Caco-2 (cell line): ENCODE results near the gene PBX1. TPM values are rescaled to one million over a fixed set of nuclear protein-coding genes. Genes with fewer than 3 reads are reported as not detected.

Source experiments
- BruUV-seq: library from RNA; stranded (reverse); fragments of 400-500 nt; replicated peaks from 2 replicates; lab custom pipeline; 2021; lab: Mats Ljungman, UMichigan
- CTCF ChIA-PET: fragments of 300-600 bp; sonication (Branson Sonifier 250); formaldehyde crosslinking; loops from one replicate; lab custom pipeline; 2022; ENCODE audit warnings: antibody characterized with exemption; lab: Charles Lee
- POLR2A ChIA-PET: fragments of 300-600 bp; sonication (Branson Sonifier 250); formaldehyde crosslinking; loops from one replicate; lab custom pipeline; 2022; ENCODE audit warnings: antibody characterized with exemption; lab: Charles Lee
- DNase-seq, 2 experiments: peaks; one replicate each; pipeline versions ENCODE4 v3.0.0 to v3.0.0-alpha.2; 2020 to 2022
- H3K27me3 ChIP-seq: replicated peaks from 2 replicates; pipeline ENCODE4 v1.6.0; 2011; ENCODE audit warnings: low read length; ENCODE audit not compliant: control insufficient read depth, insufficient read depth
- H3K36me3 ChIP-seq: 2 replicates; pipeline ENCODE4 v1.5.1; 2011; ENCODE audit warnings: low read length; ENCODE audit not compliant: control insufficient read depth, insufficient read depth
- H3K4me1 ChIP-seq: fragments of 250-450 bp; sonication (Bioruptor Pico); 2 replicates; pipeline ENCODE4 v1.5.1; 2020; ENCODE audit warnings: mild to moderate bottlenecking
- H3K4me3 ChIP-seq: 2 replicates; pipeline ENCODE4 v1.5.1; 2011; ENCODE audit warnings: low read depth, mild to moderate bottlenecking, control low read depth, low read length
- H3K9me3 ChIP-seq: fragments of 250-450 bp; sonication (Bioruptor Pico); 2 replicates; pipeline ENCODE4 v1.5.1; 2020; ENCODE audit warnings: mild to moderate bottlenecking, moderate library complexity
- H3K27ac Mint-ChIP-seq: one replicate; pipeline ENCODE4 v1.8.0; 2022; ENCODE audit warnings: mixed read lengths; ENCODE audit not compliant: unreplicated experiment
- H3K27me3 Mint-ChIP-seq: one replicate; pipeline ENCODE4 v1.8.0; 2022; ENCODE audit warnings: mixed read lengths; ENCODE audit not compliant: insufficient read depth, unreplicated experiment
- H3K36me3 Mint-ChIP-seq: one replicate; pipeline ENCODE4 v1.8.0; 2022; ENCODE audit warnings: mild to moderate bottlenecking, mixed read lengths; ENCODE audit not compliant: insufficient read depth, unreplicated experiment
- H3K4me1 Mint-ChIP-seq: one replicate; pipeline ENCODE4 v1.8.0; 2022; ENCODE audit warnings: low read depth, mixed read lengths; ENCODE audit not compliant: unreplicated experiment
- H3K4me3 Mint-ChIP-seq: one replicate; pipeline ENCODE4 v1.8.0; 2022; ENCODE audit warnings: mild to moderate bottlenecking, moderate library complexity, mixed read lengths; ENCODE audit not compliant: unreplicated experiment
- H3K9me3 Mint-ChIP-seq: one replicate; pipeline ENCODE4 v1.8.0; 2022; ENCODE audit warnings: mixed read lengths; ENCODE audit not compliant: unreplicated experiment
- intact Hi-C: fragments of 100-400 bp; cut with micrococcal nuclease; formaldehyde crosslinking; loops from one replicate; pipeline ENCODE4 v1.10.0; 2022; ENCODE audit not compliant: unreplicated experiment
- total RNA-seq: library from RNA; stranded (reverse); gene quantifications from 2 replicates; pipeline ENCODE4 v1.2.3, GENCODE V29; 2022
- TF ChIP-seq, protein P1 (sequence below), 2 experiments: fragments of 200-600 bp in 1 of 2; IDR thresholded peaks; 1 replicate in 1 of 2; 2 replicates in 1 of 2; pipeline versions ENCODE4 v1.5.1 to v1.8.0; 2011 to 2022; ENCODE audit warnings: antibody characterized with exemption in 1 of 2, control low read depth in 1 of 2, inconsistent platforms in 1 of 2, low read depth in 1 of 2, low read length in 1 of 2, mild to moderate bottlenecking in 1 of 2, moderate library complexity in 1 of 2; ENCODE audit not compliant: insufficient read depth in 1 of 2, severe bottlenecking in 1 of 2, unreplicated experiment in 1 of 2

Gene PBX1
- total RNA-seq, 1 experiment from 2014 or later, result 103 TPM

GRCh38 chr1:164670026-164670425 lies 111.0 kb downstream of the PBX1 start:
- peaks cover 13% of the 10 kb centered on the region for H3K9me3 ChIP-seq
- Mint-ChIP-seq H3K4me1 (peaks cover 42% of the 10 kb centered on the region), H3K36me3 (peaks cover 19% of the 10 kb centered on the region), H3K27me3 (no peaks in the 10 kb centered on the region), H3K27ac (peak overlapping the region; percentile 70), H3K4me3 (no peak overlapping the region), H3K9me3 (peaks cover 11% of the 10 kb centered on the region)
- ChIA-PET POLR2A (no interaction called here), CTCF (no interaction called here)
- no peaks in the 10 kb centered on the region for H3K36me3 ChIP-seq
- BruUV-seq, result no TSS peak
- no peak overlapping the region for H3K4me3 ChIP-seq
- DNase-seq, result no peak
- intact Hi-C loops, result no loop called here
- TF ChIP-seq, protein P1, sequence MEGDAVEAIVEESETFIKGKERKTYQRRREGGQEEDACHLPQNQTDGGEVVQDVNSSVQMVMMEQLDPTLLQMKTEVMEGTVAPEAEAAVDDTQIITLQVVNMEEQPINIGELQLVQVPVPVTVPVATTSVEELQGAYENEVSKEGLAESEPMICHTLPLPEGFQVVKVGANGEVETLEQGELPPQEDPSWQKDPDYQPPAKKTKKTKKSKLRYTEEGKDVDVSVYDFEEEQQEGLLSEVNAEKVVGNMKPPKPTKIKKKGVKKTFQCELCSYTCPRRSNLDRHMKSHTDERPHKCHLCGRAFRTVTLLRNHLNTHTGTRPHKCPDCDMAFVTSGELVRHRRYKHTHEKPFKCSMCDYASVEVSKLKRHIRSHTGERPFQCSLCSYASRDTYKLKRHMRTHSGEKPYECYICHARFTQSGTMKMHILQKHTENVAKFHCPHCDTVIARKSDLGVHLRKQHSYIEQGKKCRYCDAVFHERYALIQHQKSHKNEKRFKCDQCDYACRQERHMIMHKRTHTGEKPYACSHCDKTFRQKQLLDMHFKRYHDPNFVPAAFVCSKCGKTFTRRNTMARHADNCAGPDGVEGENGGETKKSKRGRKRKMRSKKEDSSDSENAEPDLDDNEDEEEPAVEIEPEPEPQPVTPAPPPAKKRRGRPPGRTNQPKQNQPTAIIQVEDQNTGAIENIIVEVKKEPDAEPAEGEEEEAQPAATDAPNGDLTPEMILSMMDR (IDR thresholded peaks at IDR 0.05; ENCODE audit: insufficient read depth in 1 of 2, low read depth in 1 of 2, low read length in 1 of 2, severe bottlenecking in 1 of 2, unreplicated experiment in 1 of 2), result no peak
- H3K27me3 ChIP-seq, result no peaks in the 10 kb centered on the region
- H3K4me1 ChIP-seq, result peaks cover 68% of the 10 kb centered on the region

DNA sequence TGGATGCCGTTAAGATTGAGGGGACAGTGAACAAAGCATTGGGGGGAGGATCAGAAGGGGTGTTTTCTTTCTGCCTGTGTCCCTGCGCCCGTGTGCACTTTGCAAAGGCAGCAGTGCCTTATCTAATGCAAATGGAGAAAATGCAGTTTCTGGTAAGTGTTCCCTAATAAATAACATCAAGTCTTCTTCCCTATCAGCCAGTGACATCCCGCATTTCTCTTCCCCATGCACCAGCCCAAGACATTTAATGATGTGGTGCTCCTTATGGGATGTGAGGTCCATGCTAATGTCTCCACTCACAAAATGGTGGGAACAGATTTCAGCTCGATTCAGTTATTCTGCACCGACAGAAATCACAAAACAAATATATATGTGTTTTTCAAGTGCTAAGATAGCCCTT lies 111.8 kb downstream of the PBX1 start:
- peak overlapping the region; percentile 70 for H3K27ac Mint-ChIP-seq

GRCh38 chr1:164671323-164671965 lies 112.5 kb downstream of the PBX1 start:
- Mint-ChIP-seq H3K27ac (peak overlapping the region; percentile 58), H3K4me1 (peaks cover 51% of the 10 kb centered on the region), H3K36me3 (peaks cover 19% of the 10 kb centered on the region), H3K27me3 (no peaks in the 10 kb centered on the region), H3K4me3 (no peak overlapping the region), H3K9me3 (peaks cover 11% of the 10 kb centered on the region)
- no peak for DNase-seq
- intact Hi-C loops, result no loop called here
- no TSS peak for BruUV-seq
- TF ChIP-seq, protein P1 (IDR thresholded peaks at IDR 0.05; ENCODE audit: insufficient read depth in 1 of 2, low read depth in 1 of 2, low read length in 1 of 2, severe bottlenecking in 1 of 2, unreplicated experiment in 1 of 2), result no peak
- peaks cover 13% of the 10 kb centered on the region for H3K9me3 ChIP-seq
- no peaks in the 10 kb centered on the region for H3K27me3 ChIP-seq
- H3K4me1 ChIP-seq, result peaks cover 70% of the 10 kb centered on the region
- ChIA-PET POLR2A (no interaction called here), CTCF (no interaction called here)
- no peaks in the 10 kb centered on the region for H3K36me3 ChIP-seq
- no peak overlapping the region for H3K4me3 ChIP-seq

More for the DNA sequence above, 111.8 kb downstream of the PBX1 start:
- no peak for DNase-seq
- Histone ChIP-seq H3K27me3 (no peaks in the 10 kb centered on the region), H3K4me3 (no peak overlapping the region), H3K36me3 (no peaks in the 10 kb centered on the region), H3K4me1 (peaks cover 75% of the 10 kb centered on the region), H3K9me3 (peaks cover 13% of the 10 kb centered on the region)
- Mint-ChIP-seq H3K36me3 (peaks cover 19% of the 10 kb centered on the region), H3K4me1 (peaks cover 48% of the 10 kb centered on the region), H3K4me3 (no peak overlapping the region), H3K27me3 (no peaks in the 10 kb centered on the region), H3K9me3 (peaks cover 11% of the 10 kb centered on the region)
- no TSS peak for BruUV-seq
- CTCF ChIA-PET, result no interaction called here
- intact Hi-C loops, result no loop called here
- POLR2A ChIA-PET, result no interaction called here
- TF ChIP-seq, protein P1 (IDR thresholded peaks at IDR 0.05; ENCODE audit: insufficient read depth in 1 of 2, low read depth in 1 of 2, low read length in 1 of 2, severe bottlenecking in 1 of 2, unreplicated experiment in 1 of 2), result no peak
